ENCODE measurements around the gene DEPDC5.

The DEPDC5 gene

DNA sequence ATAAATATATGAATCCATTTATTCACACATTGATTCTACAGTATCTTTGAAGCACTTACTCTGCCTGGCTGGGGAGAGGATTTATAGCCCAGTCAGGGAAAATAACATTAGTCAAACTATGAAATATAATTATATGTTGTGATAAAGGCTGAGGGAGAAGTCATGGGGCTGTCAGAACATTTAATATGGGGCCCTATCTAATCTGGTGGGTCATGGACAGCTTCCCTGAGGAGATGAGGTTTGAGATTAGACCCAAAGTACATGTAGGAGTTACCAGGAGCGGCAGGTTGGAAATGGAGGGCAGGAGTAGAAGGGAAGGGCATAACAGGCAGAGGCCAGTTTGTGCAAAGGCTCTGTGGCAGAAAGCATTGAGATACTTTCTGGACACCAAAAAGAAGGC lies 86.2 kb downstream of the DEPDC5 start:
- Histone ChIP-seq H3K9me3 (ENCODE audit: control insufficient read depth, insufficient read depth, low read length) (no peaks in the 10 kb centered on the region), H3K36me3 (ENCODE audit: control insufficient read depth, low read length) (peaks cover 77% of the 10 kb centered on the region), H3K4me3 (ENCODE audit: low read length) (no peak overlapping the region), H4K20me1 (ENCODE audit: control insufficient read depth, insufficient read depth, low read depth, low read length) (no peaks in the 10 kb centered on the region), H3F3A (ENCODE audit: control insufficient read depth, insufficient read depth) (no peaks in the 10 kb centered on the region), H3K4me1 (ENCODE audit: control insufficient read depth, low read length) (no peaks in the 10 kb centered on the region), H3K27me3 (ENCODE audit: control insufficient read depth, low read length) (no peaks in the 10 kb centered on the region), H3K27ac (ENCODE audit: low read depth, low read length) (no peak overlapping the region), H3K9me2 (replicated peaks; ENCODE audit: control insufficient read depth, low read length) (no peaks in the 10 kb centered on the region), H3K79me2 (ENCODE audit: control insufficient read depth, low read length) (no peaks in the 10 kb centered on the region), H3K4me2 (ENCODE audit: low read length) (no peak overlapping the region)
- no peak for TF ChIP-seq EZH2phosphoT487 (IDR thresholded peaks at IDR 0.05; ENCODE audit: borderline replicate concordance, low read length)
- TF ChIP-seq, protein P1, sequence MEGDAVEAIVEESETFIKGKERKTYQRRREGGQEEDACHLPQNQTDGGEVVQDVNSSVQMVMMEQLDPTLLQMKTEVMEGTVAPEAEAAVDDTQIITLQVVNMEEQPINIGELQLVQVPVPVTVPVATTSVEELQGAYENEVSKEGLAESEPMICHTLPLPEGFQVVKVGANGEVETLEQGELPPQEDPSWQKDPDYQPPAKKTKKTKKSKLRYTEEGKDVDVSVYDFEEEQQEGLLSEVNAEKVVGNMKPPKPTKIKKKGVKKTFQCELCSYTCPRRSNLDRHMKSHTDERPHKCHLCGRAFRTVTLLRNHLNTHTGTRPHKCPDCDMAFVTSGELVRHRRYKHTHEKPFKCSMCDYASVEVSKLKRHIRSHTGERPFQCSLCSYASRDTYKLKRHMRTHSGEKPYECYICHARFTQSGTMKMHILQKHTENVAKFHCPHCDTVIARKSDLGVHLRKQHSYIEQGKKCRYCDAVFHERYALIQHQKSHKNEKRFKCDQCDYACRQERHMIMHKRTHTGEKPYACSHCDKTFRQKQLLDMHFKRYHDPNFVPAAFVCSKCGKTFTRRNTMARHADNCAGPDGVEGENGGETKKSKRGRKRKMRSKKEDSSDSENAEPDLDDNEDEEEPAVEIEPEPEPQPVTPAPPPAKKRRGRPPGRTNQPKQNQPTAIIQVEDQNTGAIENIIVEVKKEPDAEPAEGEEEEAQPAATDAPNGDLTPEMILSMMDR (IDR thresholded peaks at IDR 0.05; ENCODE audit: low read depth, low read length, poor library complexity, severe bottlenecking): no peak

DNA sequence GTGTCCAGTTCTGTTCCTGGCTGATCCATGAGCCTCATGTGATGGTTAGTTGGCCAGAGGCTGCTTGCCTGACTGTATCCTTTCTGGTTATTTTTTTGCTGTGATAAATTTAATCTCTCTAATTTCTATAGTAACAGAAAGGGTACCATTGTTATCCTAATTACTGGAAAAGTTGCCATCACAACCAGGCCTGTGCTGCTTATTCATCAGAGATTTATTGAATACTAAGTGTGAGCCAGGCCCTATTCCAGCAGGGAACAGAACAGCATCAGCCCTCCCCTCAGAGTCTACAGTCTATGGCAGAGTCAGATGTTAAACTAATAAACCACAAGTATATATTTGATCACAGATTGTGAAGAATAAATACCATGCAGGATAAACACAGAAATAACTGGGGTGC lies 86.8 kb downstream of the DEPDC5 start:
- Histone ChIP-seq H3K9me3 (ENCODE audit: control insufficient read depth, insufficient read depth, low read length) (no peaks in the 10 kb centered on the region), H3K27me3 (ENCODE audit: control insufficient read depth, low read length) (no peaks in the 10 kb centered on the region), H3K79me2 (ENCODE audit: control insufficient read depth, low read length) (no peaks in the 10 kb centered on the region), H3K4me3 (ENCODE audit: low read length) (no peak overlapping the region), H3K9me2 (replicated peaks; ENCODE audit: control insufficient read depth, low read length) (no peaks in the 10 kb centered on the region), H3K27ac (ENCODE audit: low read depth, low read length) (no peak overlapping the region), H3K36me3 (ENCODE audit: control insufficient read depth, low read length) (peaks cover 77% of the 10 kb centered on the region), H4K20me1 (ENCODE audit: control insufficient read depth, insufficient read depth, low read depth, low read length) (no peaks in the 10 kb centered on the region), H3K4me2 (ENCODE audit: low read length) (no peak overlapping the region), H3K4me1 (ENCODE audit: control insufficient read depth, low read length) (no peaks in the 10 kb centered on the region), H3F3A (ENCODE audit: control insufficient read depth, insufficient read depth) (no peaks in the 10 kb centered on the region)
- no peak for TF ChIP-seq EZH2phosphoT487 (IDR thresholded peaks at IDR 0.05; ENCODE audit: borderline replicate concordance, low read length)
- TF ChIP-seq, protein P1 (IDR thresholded peaks at IDR 0.05; ENCODE audit: low read depth, low read length, poor library complexity, severe bottlenecking): no peak

DNA sequence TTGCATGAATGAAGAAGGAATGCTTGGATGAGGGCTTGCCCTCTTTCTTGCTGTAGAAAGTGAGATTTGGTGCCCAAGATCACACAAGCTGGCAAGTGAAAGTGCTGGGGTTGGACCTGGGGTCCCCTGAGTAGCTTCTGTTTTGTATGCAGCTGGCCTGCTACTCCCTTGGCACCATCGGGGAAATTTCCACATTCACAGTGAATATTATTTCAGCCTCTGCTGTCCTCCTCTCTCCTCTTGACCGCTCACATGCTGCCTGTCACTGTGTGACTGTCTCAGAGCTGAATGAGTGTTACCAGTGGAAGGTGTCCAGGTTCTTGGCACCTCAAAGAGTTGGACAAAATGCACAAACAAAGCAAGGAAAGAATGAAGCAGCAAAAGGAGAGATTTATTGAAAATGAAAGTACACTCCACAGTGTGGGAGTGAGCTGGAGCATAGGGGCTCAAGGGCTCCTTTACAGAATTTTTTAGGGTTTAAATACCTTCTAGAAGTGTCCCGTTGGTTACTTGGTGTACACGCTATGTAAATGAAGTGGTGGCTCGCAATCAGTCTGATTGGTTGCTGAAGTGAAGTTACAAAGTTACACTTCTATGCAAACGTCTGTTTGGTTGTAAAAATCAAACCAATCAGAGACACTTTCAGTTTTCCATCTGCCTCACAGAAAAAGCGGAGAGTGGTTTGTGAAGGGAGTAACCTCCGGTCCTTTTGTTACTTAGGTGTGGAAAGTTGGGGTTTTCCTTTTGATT lies 87.4 kb downstream of the DEPDC5 start:
- Histone ChIP-seq H3K4me1 (ENCODE audit: control insufficient read depth, low read length) (peaks cover 2% of the 10 kb centered on the region; the same call in 1 of the 2 replicates), H3K9me3 (ENCODE audit: control insufficient read depth, insufficient read depth, low read length) (no peaks in the 10 kb centered on the region), H3K27ac (ENCODE audit: low read depth, low read length) (no peak overlapping the region), H3K27me3 (ENCODE audit: control insufficient read depth, low read length) (no peaks in the 10 kb centered on the region), H3K4me3 (ENCODE audit: low read length) (no peak overlapping the region), H3F3A (ENCODE audit: control insufficient read depth, insufficient read depth) (no peaks in the 10 kb centered on the region), H3K36me3 (ENCODE audit: control insufficient read depth, low read length) (peaks cover 77% of the 10 kb centered on the region), H4K20me1 (ENCODE audit: control insufficient read depth, insufficient read depth, low read depth, low read length) (no peaks in the 10 kb centered on the region), H3K9me2 (replicated peaks; ENCODE audit: control insufficient read depth, low read length) (no peaks in the 10 kb centered on the region), H3K79me2 (ENCODE audit: control insufficient read depth, low read length) (no peaks in the 10 kb centered on the region), H3K4me2 (ENCODE audit: low read length) (no peak overlapping the region)
- TF ChIP-seq, protein P1 (IDR thresholded peaks at IDR 0.05; ENCODE audit: low read depth, low read length, poor library complexity, severe bottlenecking): no peak
- no peak for TF ChIP-seq EZH2phosphoT487 (IDR thresholded peaks at IDR 0.05; ENCODE audit: borderline replicate concordance, low read length)
